GM18907 (cell line): ENCODE results near the gene PAK5.

Source experiments
- ATAC-seq: cut with Tn5 transposase; IDR thresholded peaks from one replicate; pipeline ENCODE4 v1.9.1; 2021; ENCODE audit warnings: mild to moderate bottlenecking, moderate library complexity; ENCODE audit not compliant: unreplicated experiment

Gene PAK5

GRCh38 chr20:9626357-9626756 lies 212.5 kb downstream of the PAK5 start:
- ATAC-seq, result no peak

GRCh38 chr20:9617940-9618339 lies 220.9 kb downstream of the PAK5 start:
- ATAC-seq, result peak; percentile 33

GRCh38 chr20:9616833-9617461 lies 221.9 kb downstream of the PAK5 start:
- peak; percentile 43 for ATAC-seq

- ATAC-seq, result peak; percentile 32
Observed at GRCh38 chr20:9616455-9616805, 222.4 kb downstream of the PAK5 start.

- ATAC-seq, result peak; percentile 99
Observed at GRCh38 chr20:9615766-9616454, 223.0 kb downstream of the PAK5 start.

GRCh38 chr20:9615118-9615517 lies 223.8 kb downstream of the PAK5 start:
- ATAC-seq, result no peak

- ATAC-seq, result no peak
Observed at GRCh38 chr20:9613871-9614270, 225.0 kb downstream of the PAK5 start.

GRCh38 chr20:9611921-9612320 lies 227.0 kb downstream of the PAK5 start:
- ATAC-seq, result no peak

- ATAC-seq, result no peak
Observed at GRCh38 chr20:9610665-9611064, 228.2 kb downstream of the PAK5 start.

GRCh38 chr20:9609887-9610502 lies 228.9 kb downstream of the PAK5 start:
- ATAC-seq, result peak; percentile 65

GRCh38 chr20:9608639-9609340 lies 230.1 kb downstream of the PAK5 start:
- ATAC-seq, result no peak

GRCh38 chr20:9602847-9603183 lies 236.1 kb downstream of the PAK5 start:
- ATAC-seq, result no peak

GRCh38 chr20:9600562-9600961 lies 238.3 kb downstream of the PAK5 start:
- no peak for ATAC-seq

- ATAC-seq, result no peak
Observed at GRCh38 chr20:9597547-9597946, 241.3 kb downstream of the PAK5 start.

- ATAC-seq, result no peak
Observed at GRCh38 chr20:9595763-9596162, 243.1 kb downstream of the PAK5 start.

GRCh38 chr20:9594284-9594875 lies 244.5 kb downstream of the PAK5 start:
- ATAC-seq, result no peak

- no peak for ATAC-seq
Observed at GRCh38 chr20:9592419-9592818, 246.5 kb downstream of the PAK5 start.

GRCh38 chr20:9591080-9591479 lies 247.8 kb downstream of the PAK5 start:
- ATAC-seq, result no peak

GRCh38 chr20:9590189-9590588 lies 248.7 kb downstream of the PAK5 start:
- ATAC-seq, result no peak

GRCh38 chr20:9588706-9589105 lies 250.2 kb downstream of the PAK5 start:
- ATAC-seq, result no peak

GRCh38 chr20:9583151-9583550 lies 255.7 kb downstream of the PAK5 start:
- no peak for ATAC-seq

GRCh38 chr20:9582137-9582536 lies 256.7 kb downstream of the PAK5 start:
- ATAC-seq, result no peak
